GM12878 (cell line): ENCODE measurements around the gene B3GALT5. TPM values are rescaled to one million over a fixed set of nuclear protein-coding genes. Genes with fewer than 3 reads are reported as not detected.
"Not testable (repeated sequence)": the region's sequence is repeated elsewhere in the genome, so short reads cannot be mapped to it uniquely, and the experiment has no call there.

Source experiments
- ATAC-seq: fragments of 200-7000 bp; cut with Tn5 transposase; 3 replicates; pipeline ENCODE4 v1.9.1; 2020; ENCODE audit warnings: mild to moderate bottlenecking, moderate library complexity
- BruUV-seq: library from RNA; stranded (reverse); fragments of 400-500 nt; replicated peaks from 2 replicates; lab custom pipeline; 2021; lab: Mats Ljungman, UMichigan
- CTCF ChIA-PET: fragments of 300-600 bp; sonication (Branson Sonifier 250); formaldehyde crosslinking; extraction: SDS; loops from one replicate; lab custom pipeline; 2021; ENCODE audit warnings: inconsistent platforms; lab: Yijun Ruan, JAX
- POLR2A ChIA-PET: fragments of 350-600 bp; formaldehyde crosslinking; extraction: SDS; loops from one replicate; lab custom pipeline; 2021; ENCODE audit warnings: inconsistent platforms; lab: Charles Lee
- RAD21 ChIA-PET: fragments of 300-600 bp; sonication (Branson Sonifier 250); formaldehyde crosslinking; loops from one replicate; lab custom pipeline; 2023; ENCODE audit warnings: antibody characterized with exemption; ENCODE audit not compliant: unreplicated experiment; lab: Charles Lee
- SMC1A ChIA-PET: fragments of 300-600 bp; sonication (Branson Sonifier 250); formaldehyde crosslinking; loops from one replicate; lab custom pipeline; 2023; ENCODE audit not compliant: unreplicated experiment, uncharacterized antibody; lab: Charles Lee
- DNase-seq: peaks from one replicate; pipeline ENCODE4 v3.0.0-alpha.2; 2011; ENCODE audit warnings: low read depth, low spot score
- FAIRE-seq: peaks from 3 replicates; lab custom pipeline; 2011; peaks lifted over from hg19 to GRCh38; lab: Jason Lieb, UNC
- H2AFZ ChIP-seq: 2 replicates; pipeline ENCODE4 v1.6.0; 2011; ENCODE audit warnings: low read depth, low read length, control low read depth; ENCODE audit not compliant: control insufficient read depth
- H3K27ac ChIP-seq: 2 replicates; pipeline ENCODE4 v1.5.1; 2011; ENCODE audit warnings: control low read depth; ENCODE audit not compliant: control insufficient read depth, insufficient read depth
- H3K27me3 ChIP-seq, 2 experiments: replicated peaks in 1 of 2; 2 replicates each; pipeline versions ENCODE4 v1.6.0 to v1.6.1; 2011; ENCODE audit warnings: low read length in 1 of 2; ENCODE audit not compliant: control insufficient read depth in 2 of 2, insufficient read depth in 2 of 2
- H3K36me3 ChIP-seq, 2 experiments: 2 replicates each; pipeline ENCODE4 v1.5.1; 2011; ENCODE audit warnings: low read length in 1 of 2; ENCODE audit not compliant: control insufficient read depth in 2 of 2, insufficient read depth in 2 of 2
- H3K4me1 ChIP-seq: 2 replicates; pipeline ENCODE4 v1.6.1; 2011; ENCODE audit warnings: mild to moderate bottlenecking, low read length, moderate library complexity, mixed read lengths; ENCODE audit not compliant: control insufficient read depth, insufficient read depth
- H3K4me2 ChIP-seq: 2 replicates; pipeline ENCODE4 v1.6.0; 2011; ENCODE audit warnings: control low read depth; ENCODE audit not compliant: control insufficient read depth, insufficient read depth
- H3K4me3 ChIP-seq: fragments of 200-600 bp; sonication (generic); 2 replicates; pipeline ENCODE4 v1.5.1; 2016
- H3K79me2 ChIP-seq: 2 replicates; pipeline ENCODE4 v1.6.0; 2011; ENCODE audit warnings: low read length; ENCODE audit not compliant: control insufficient read depth, insufficient read depth
- H3K9ac ChIP-seq: 2 replicates; pipeline ENCODE4 v1.8.0; 2011; ENCODE audit warnings: low read length, control low read depth, mixed read lengths; ENCODE audit not compliant: control insufficient read depth, insufficient read depth
- H3K9me3 ChIP-seq: replicated peaks from 3 replicates; pipeline ENCODE4 v1.5.1; 2011; ENCODE audit warnings: mild to moderate bottlenecking, low read length; ENCODE audit not compliant: control insufficient read depth, insufficient read depth
- H4K20me1 ChIP-seq: 2 replicates; pipeline ENCODE4 v1.6.0; 2011; ENCODE audit not compliant: control insufficient read depth, insufficient read depth
- BCL11A ChIP-seq: IDR thresholded peaks from 2 replicates; pipeline ENCODE4 v1.6.1; 2011; ENCODE audit warnings: low read depth, low read length
- CBFB ChIP-seq: IDR thresholded peaks from 2 replicates; pipeline ENCODE4 v1.6.1; 2016; ENCODE audit warnings: antibody characterized with exemption, low read depth
- CHD2 ChIP-seq: IDR thresholded peaks from 2 replicates; pipeline ENCODE4 v1.6.1; 2011; ENCODE audit warnings: low read depth, low read length, improper control_type of control experiment, borderline replicate concordance
- CREB1 ChIP-seq: IDR thresholded peaks from 2 replicates; pipeline ENCODE4 v1.6.1; 2012; ENCODE audit warnings: low read depth, mild to moderate bottlenecking, inconsistent platforms
- EZH2 ChIP-seq: IDR thresholded peaks from 2 replicates; pipeline ENCODE4 v1.6.1; 2012; ENCODE audit warnings: low read depth, mild to moderate bottlenecking, control low read depth, inconsistent platforms, low read length, borderline replicate concordance; ENCODE audit not compliant: control insufficient read depth
- GATAD2B ChIP-seq: fragments of 450-650 bp; conservative IDR thresholded peaks from 2 replicates; pipeline ENCODE4 v1.6.1; 2017; ENCODE audit warnings: low read depth, mild to moderate bottlenecking, moderate library complexity
- KDM1A ChIP-seq: fragments of 200-600 bp; sonication (generic); IDR thresholded peaks from 2 replicates; pipeline ENCODE4 v1.6.1; 2016; ENCODE audit warnings: borderline replicate concordance
- PAX5 ChIP-seq: IDR thresholded peaks from 2 replicates; pipeline ENCODE4 v1.6.1; 2011; ENCODE audit warnings: low read depth, low read length, borderline replicate concordance
- PML ChIP-seq: IDR thresholded peaks from 2 replicates; pipeline ENCODE4 v1.6.1; 2012; ENCODE audit warnings: low read length, inconsistent platforms
- ZNF274 ChIP-seq: IDR thresholded peaks from one replicate; pipeline ENCODE4 v1.8.0; 2011; ENCODE audit not compliant: insufficient read length, insufficient read depth
- ZNF622 ChIP-seq: fragments of 450-650 bp; IDR thresholded peaks from 2 replicates; pipeline ENCODE4 v1.6.1; 2017; ENCODE audit warnings: mild to moderate bottlenecking, inconsistent platforms
- WGBS: methylation state at CpG from one replicate; pipeline ENCODE4 v1.1.6; 2016; ENCODE audit warnings: low lambda C conversion rate; ENCODE audit not compliant: insufficient replicate concordance, insufficient coverage; ENCODE audit errors: missing lambda C conversion rate; 5-methylcytosine and 5-hydroxymethylcytosine counted together
- in situ Hi-C: fragments of 300-500 bp; cut with MboI; formaldehyde crosslinking; loops from 9 replicates; pipeline ENCODE4 v1.14.3; 2018; ENCODE audit warnings: mixed read lengths
- intact Hi-C: fragments of 100-400 bp; cut with micrococcal nuclease; formaldehyde crosslinking; loops from one replicate; pipeline ENCODE4 v1.14.2; 2022; ENCODE audit not compliant: unreplicated experiment
- polyA plus RNA-seq, 11 experiments: library from polyadenylated mRNA; depleted of rRNA in 4 of 11; unstranded in 6 of 11; stranded (reverse) in 5 of 11; fragments of >200 nt; fragmentation: Nextera tagmentation in 4 of 11; fragmentation: Illumina TruSeq in 1 of 11; extraction: Ambion mirVana in 4 of 11; extraction: Trizol in 1 of 11; gene quantifications; 1 replicate in 1 of 11; 2 replicates in 10 of 11; pipeline versions ENCODE4 v1.2.1 to v1.2.3, GENCODE V29; 2011 to 2016; ENCODE audit warnings: inconsistent platforms in 2 of 11, missing spikeins in 2 of 11, low read depth in 1 of 11
- total RNA-seq, 4 experiments: library from RNA; depleted of rRNA in 3 of 4; stranded (reverse); fragments of >200 nt in 3 of 4; fragmentation: Illumina TruSeq in 1 of 4; extraction: Trizol in 1 of 4; gene quantifications; 2 replicates each; pipeline versions ENCODE4 v1.2.1 to v1.2.3, GENCODE V29; 2013 to 2021
- TF ChIP-seq, protein P1 (sequence below): IDR thresholded peaks from 2 replicates; pipeline ENCODE4 v1.6.1; 2011; ENCODE audit warnings: borderline replicate concordance, low read depth, mild to moderate bottlenecking, moderate library complexity, low read length; ENCODE audit not compliant: insufficient read depth, poor library complexity, severe bottlenecking
- TF ChIP-seq, protein P2 (sequence below): IDR thresholded peaks from 2 replicates; pipeline ENCODE4 v1.6.1; 2012; ENCODE audit warnings: mild to moderate bottlenecking, low read depth, low read length

Gene B3GALT5
- total and polyA plus RNA-seq, 10 of the 15 experiments (the other 5 are each of a cell fraction or from before 2014, with no cell fraction given) = 0.03 to 0.04 TPM; not detected in 8

DNA sequence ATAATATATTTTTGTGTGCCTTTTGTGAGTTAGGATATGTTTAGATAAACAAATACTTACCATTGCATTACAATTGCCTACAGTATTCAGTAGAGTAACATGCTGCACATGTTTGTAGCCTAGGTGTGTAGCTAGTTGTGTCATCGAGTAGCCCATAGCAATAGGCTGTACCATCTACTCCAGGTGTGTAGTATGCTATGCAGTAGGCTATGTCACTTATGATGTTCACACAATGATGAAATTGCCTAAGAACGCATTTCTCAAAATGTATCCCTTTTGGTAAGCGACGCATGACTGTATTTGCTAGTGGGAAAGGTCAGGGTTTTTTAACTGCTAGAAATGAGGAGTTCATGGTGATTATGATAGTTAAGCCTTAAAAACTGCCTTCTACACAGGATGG is 30.0 kb upstream of the B3GALT5 start (continued):
- TF ChIP-seq, protein P1, sequence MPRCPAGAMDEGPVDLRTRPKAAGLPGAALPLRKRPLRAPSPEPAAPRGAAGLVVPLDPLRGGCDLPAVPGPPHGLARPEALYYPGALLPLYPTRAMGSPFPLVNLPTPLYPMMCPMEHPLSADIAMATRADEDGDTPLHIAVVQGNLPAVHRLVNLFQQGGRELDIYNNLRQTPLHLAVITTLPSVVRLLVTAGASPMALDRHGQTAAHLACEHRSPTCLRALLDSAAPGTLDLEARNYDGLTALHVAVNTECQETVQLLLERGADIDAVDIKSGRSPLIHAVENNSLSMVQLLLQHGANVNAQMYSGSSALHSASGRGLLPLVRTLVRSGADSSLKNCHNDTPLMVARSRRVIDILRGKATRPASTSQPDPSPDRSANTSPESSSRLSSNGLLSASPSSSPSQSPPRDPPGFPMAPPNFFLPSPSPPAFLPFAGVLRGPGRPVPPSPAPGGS = no peak

DNA sequence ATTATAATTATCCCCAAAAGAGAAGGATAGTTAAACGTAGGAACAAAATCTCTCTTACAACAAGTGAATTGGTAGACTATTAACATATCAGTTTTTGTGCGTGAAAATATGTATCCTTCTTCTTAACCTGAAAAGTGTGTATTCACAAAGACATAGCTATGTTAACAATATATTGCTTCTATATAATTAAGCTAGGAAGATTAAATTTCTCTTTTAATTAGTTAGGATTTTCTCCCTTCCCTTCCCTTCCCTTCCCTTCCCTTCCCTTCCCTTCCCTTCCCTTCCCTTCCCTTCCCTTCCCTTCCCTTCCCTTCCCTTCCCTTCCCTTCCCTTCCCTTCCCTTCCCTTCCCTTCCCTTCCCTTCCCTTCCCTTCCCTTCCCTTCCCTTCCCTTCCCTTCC is 29.2 kb upstream of the B3GALT5 start:
- ATAC-seq, BruUV-seq, H3K27me3 ChIP-seq, RAD21 ChIA-PET, intact Hi-C loops, H3K79me2 ChIP-seq, H3K27ac ChIP-seq, H3K4me3 ChIP-seq, in situ Hi-C loops, H3K4me1 ChIP-seq, DNase-seq, H3K4me2 ChIP-seq, H3K9ac ChIP-seq, FAIRE-seq, H3K36me3 ChIP-seq, POLR2A ChIA-PET, H3K9me3 ChIP-seq, H4K20me1 ChIP-seq, H2AFZ ChIP-seq, SMC1A ChIA-PET, CTCF ChIA-PET: not testable (repeated sequence)
- WGBS = 32% methylated on average over 2 of the region's 2 CpGs

DNA sequence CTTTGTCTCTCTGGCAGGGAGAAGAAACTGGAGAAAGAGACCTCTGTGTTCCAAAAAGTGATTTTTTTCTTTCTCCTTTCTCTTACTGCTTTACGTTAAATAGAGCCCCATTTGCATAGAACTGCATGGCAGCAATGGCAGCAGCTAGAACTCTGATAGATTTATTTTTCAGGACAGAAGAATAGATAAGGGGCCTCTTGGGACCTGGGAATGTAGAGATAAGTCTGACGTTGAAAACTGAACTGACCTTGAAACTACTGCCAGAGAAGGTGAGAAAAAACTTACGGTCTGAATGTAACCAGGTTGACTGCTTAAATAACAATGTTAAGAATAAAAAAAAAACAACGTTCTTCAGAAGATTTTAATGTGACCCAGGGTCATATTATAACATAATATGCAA is 25.4 kb upstream of the B3GALT5 start:
- ChIA-PET POLR2A (no interaction called here), RAD21 (no interaction called here), CTCF (no interaction called here), SMC1A (no interaction called here)
- H3K27ac ChIP-seq = no peak overlapping the region
- H3K4me3 ChIP-seq = no peak overlapping the region
- FAIRE-seq (no peak), DNase-seq (no peak), ATAC-seq (no peak)
- H3K4me1 ChIP-seq = no peaks in the 10 kb centered on the region
- H3K4me2 ChIP-seq = no peak overlapping the region
- no peaks in the 10 kb centered on the region for H4K20me1 ChIP-seq
- intact Hi-C loops = no loop called here
- H2AFZ ChIP-seq = no peak overlapping the region
- H3K79me2 ChIP-seq = no peaks in the 10 kb centered on the region
- no peaks in the 10 kb centered on the region for H3K27me3 ChIP-seq
- no peaks in the 10 kb centered on the region for H3K36me3 ChIP-seq
- H3K9me3 ChIP-seq = no peaks in the 10 kb centered on the region
- BruUV-seq = no TSS peak
- in situ Hi-C loops = no loop called here
- no peak overlapping the region for H3K9ac ChIP-seq
- 15% methylated on average over 4 of the region's 4 CpGs for WGBS
- TF ChIP-seq GATAD2B (no peak), EZH2 (no peak), ZNF622 (no peak), CHD2 (no peak), PML (no peak), ZNF274 (no peak), CREB1 (no peak), KDM1A (no peak), CBFB (no peak), PAX5 (no peak), BCL11A (no peak)
- TF ChIP-seq, protein P2, sequence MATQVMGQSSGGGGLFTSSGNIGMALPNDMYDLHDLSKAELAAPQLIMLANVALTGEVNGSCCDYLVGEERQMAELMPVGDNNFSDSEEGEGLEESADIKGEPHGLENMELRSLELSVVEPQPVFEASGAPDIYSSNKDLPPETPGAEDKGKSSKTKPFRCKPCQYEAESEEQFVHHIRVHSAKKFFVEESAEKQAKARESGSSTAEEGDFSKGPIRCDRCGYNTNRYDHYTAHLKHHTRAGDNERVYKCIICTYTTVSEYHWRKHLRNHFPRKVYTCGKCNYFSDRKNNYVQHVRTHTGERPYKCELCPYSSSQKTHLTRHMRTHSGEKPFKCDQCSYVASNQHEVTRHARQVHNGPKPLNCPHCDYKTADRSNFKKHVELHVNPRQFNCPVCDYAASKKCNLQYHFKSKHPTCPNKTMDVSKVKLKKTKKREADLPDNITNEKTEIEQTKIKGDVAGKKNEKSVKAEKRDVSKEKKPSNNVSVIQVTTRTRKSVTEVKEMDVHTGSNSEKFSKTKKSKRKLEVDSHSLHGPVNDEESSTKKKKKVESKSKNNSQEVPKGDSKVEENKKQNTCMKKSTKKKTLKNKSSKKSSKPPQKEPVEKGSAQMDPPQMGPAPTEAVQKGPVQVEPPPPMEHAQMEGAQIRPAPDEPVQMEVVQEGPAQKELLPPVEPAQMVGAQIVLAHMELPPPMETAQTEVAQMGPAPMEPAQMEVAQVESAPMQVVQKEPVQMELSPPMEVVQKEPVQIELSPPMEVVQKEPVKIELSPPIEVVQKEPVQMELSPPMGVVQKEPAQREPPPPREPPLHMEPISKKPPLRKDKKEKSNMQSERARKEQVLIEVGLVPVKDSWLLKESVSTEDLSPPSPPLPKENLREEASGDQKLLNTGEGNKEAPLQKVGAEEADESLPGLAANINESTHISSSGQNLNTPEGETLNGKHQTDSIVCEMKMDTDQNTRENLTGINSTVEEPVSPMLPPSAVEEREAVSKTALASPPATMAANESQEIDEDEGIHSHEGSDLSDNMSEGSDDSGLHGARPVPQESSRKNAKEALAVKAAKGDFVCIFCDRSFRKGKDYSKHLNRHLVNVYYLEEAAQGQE = no peak
